ENCODE results near the gene FYB2. TPM values are rescaled to one million over a fixed set of nuclear protein-coding genes. Genes with fewer than 3 reads are reported as not detected.

FYB2 gene
- total RNA-seq, 1 experiment from 2014 or later, result 0.48 TPM

DNA sequence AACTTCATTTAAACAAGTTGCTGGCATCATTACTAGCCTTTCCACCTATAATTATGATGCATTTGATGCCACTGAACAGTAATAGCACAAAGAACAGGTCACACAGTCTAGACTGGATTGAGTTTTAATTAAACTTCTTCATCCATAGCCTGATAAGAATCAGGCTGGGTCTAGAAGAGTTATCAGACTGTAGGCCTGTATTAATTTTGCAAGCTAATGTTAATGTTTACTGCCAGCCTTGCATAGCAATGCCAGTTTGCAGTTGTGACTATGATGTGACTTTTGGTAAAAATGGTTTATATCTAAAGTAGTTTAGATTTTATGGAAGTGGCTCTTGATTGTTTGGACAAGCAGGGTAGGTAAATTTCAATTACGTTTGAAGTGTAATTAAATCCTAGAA, 106.1 kb downstream of the FYB2 start:
- Mint-ChIP-seq H3K27me3 (ENCODE audit: low read depth) (no peaks in the 10 kb centered on the region), H3K36me3 (ENCODE audit: insufficient read depth in 1 of 3, low read depth in 3 of 3) (peaks cover 0 to 4% (median 0%) of the 10 kb centered on the region in 3 experiments; a peak in 2 of 7 replicates), H3K4me3 (no peak overlapping the region), H3K9me3 (no peaks in the 10 kb centered on the region), H3K27ac (no peak overlapping the region), H3K4me1 (peaks cover 0 to 5% of the 10 kb centered on the region in 2 experiments; a peak in 1 of 4 replicates)
- Histone ChIP-seq H3K79me2 (ENCODE audit: insufficient read depth, low read length) (no peaks in the 10 kb centered on the region), H3K56ac (ENCODE audit: insufficient read length, low read depth, low read length) (no peak overlapping the region), H3K79me1 (ENCODE audit: insufficient read depth, low read depth, low read length, poor library complexity, severe bottlenecking) (no peaks in the 10 kb centered on the region), H3K9me3 (ENCODE audit: control insufficient read depth, low read depth, low read length) (no peaks in the 10 kb centered on the region), H3K23ac (ENCODE audit: insufficient read length, low read depth, low read length) (no peak overlapping the region), H2AFZ (ENCODE audit: low read length) (no peak overlapping the region), H3K18ac (ENCODE audit: insufficient read length, low read depth, low read length) (no peak overlapping the region), H2BK5ac (ENCODE audit: insufficient read length, low read length) (no peak overlapping the region), H4K5ac (ENCODE audit: insufficient read length, low read depth, low read length) (no peak overlapping the region), H4K20me1 (ENCODE audit: control insufficient read depth, insufficient read depth, insufficient read length) (no peaks in the 10 kb centered on the region), H3K4me2 (ENCODE audit: insufficient read depth, insufficient read length, low read length) (no peak overlapping the region), H3K4ac (ENCODE audit: low read depth, low read length) (no peak overlapping the region), H3K27me3 (ENCODE audit: insufficient read depth, low read length) (no peaks in the 10 kb centered on the region), H4K8ac (replicated peaks; ENCODE audit: insufficient read length, low read depth, low read length) (no peak overlapping the region), H3K14ac (ENCODE audit: insufficient read depth, low read length) (no peak overlapping the region), H2BK12ac (ENCODE audit: insufficient read length, low read depth, low read length) (no peak overlapping the region), H2BK120ac (ENCODE audit: low read depth, low read length, poor library complexity, severe bottlenecking) (no peak overlapping the region), H3K9ac (ENCODE audit: extremely low read depth, insufficient read length, low read length) (no peak overlapping the region), H3T11ph (ENCODE audit: low read length) (no peak overlapping the region), H3K23me2 (ENCODE audit: insufficient read length, low read depth, low read length, poor library complexity, severe bottlenecking) (no peaks in the 10 kb centered on the region), H2BK15ac (ENCODE audit: low read depth, low read length) (no peak overlapping the region), H2BK20ac (ENCODE audit: low read depth, low read length, poor library complexity, severe bottlenecking) (no peak overlapping the region), H3K4me1 (ENCODE audit: insufficient read depth, low read length) (no peaks in the 10 kb centered on the region), H2AK5ac (ENCODE audit: insufficient read length, low read length) (no peak overlapping the region), H3K27ac (ENCODE audit: insufficient read length, low read depth, low read length) (no peak overlapping the region), H4K91ac (ENCODE audit: insufficient read length, low read depth, low read length) (no peak overlapping the region)
- TF ChIP-seq, protein P1, sequence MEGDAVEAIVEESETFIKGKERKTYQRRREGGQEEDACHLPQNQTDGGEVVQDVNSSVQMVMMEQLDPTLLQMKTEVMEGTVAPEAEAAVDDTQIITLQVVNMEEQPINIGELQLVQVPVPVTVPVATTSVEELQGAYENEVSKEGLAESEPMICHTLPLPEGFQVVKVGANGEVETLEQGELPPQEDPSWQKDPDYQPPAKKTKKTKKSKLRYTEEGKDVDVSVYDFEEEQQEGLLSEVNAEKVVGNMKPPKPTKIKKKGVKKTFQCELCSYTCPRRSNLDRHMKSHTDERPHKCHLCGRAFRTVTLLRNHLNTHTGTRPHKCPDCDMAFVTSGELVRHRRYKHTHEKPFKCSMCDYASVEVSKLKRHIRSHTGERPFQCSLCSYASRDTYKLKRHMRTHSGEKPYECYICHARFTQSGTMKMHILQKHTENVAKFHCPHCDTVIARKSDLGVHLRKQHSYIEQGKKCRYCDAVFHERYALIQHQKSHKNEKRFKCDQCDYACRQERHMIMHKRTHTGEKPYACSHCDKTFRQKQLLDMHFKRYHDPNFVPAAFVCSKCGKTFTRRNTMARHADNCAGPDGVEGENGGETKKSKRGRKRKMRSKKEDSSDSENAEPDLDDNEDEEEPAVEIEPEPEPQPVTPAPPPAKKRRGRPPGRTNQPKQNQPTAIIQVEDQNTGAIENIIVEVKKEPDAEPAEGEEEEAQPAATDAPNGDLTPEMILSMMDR (conservative IDR thresholded peaks at IDR 0.05), result no peak
- no peak for DNase-seq
- no CpG with 5 or more reads among the region's 1 CpG for WGBS (ENCODE audit: extremely low coverage, insufficient read length, low lambda C conversion rate)

All from H9 (cell line).